HG03095 (cell line): ENCODE results near the gene CARD10.

ENCODE experiments used
- ATAC-seq: cut with Tn5 transposase; IDR thresholded peaks from one replicate; pipeline ENCODE4 v1.9.1; 2021; ENCODE audit warnings: moderate library complexity; ENCODE audit not compliant: unreplicated experiment

CARD10 gene

DNA sequence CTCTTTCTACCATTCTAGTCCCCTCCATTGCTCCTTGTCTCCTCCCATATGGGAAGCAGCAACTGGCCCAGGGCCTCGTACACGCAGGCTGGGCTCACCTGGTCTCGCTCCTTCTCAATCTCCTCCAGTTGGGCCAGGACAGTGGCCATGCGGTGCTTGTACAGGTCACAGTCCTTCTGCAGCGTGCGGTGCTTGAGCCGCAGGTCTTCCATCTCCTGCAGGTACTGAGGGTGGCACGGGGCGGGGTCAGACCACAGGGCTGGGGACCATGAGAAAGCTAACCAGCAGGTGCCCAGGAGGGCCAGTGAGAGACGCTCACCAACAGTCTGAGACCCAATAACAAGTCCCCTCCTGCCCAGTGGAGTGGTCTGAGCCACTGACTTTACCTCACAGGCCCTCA lies 11.5 kb downstream of the CARD10 start:
- ATAC-seq: no peak

- no peak for ATAC-seq
These were observed 13.2 kb downstream of the CARD10 start for GRCh38 chr22:37505989-37506388.

DNA sequence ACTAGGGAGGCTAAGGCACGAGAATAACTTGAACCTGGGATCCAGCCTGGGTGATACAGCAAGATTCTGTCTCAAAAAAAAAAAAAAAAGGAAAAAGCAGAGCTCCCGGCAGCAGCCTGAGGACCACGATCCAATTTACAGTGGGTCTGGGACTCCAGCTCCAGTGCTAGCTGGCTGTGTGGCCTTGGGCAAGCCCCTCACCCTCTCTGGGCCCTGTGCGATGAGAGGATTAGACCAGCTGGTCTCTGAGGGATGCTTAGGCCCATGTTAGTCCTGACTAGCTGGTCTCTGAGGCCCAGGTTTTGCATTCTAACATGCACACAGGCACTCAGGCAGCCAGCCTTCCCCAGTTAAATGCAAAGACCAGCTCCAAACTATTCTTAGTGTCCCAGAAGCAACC lies 13.7 kb downstream of the CARD10 start:
- ATAC-seq: no peak

- no peak for ATAC-seq
These were observed 14.3 kb downstream of the CARD10 start for GRCh38 chr22:37504964-37505363.

- ATAC-seq: no peak
These were observed 15.4 kb downstream of the CARD10 start for GRCh38 chr22:37503850-37504249.

DNA sequence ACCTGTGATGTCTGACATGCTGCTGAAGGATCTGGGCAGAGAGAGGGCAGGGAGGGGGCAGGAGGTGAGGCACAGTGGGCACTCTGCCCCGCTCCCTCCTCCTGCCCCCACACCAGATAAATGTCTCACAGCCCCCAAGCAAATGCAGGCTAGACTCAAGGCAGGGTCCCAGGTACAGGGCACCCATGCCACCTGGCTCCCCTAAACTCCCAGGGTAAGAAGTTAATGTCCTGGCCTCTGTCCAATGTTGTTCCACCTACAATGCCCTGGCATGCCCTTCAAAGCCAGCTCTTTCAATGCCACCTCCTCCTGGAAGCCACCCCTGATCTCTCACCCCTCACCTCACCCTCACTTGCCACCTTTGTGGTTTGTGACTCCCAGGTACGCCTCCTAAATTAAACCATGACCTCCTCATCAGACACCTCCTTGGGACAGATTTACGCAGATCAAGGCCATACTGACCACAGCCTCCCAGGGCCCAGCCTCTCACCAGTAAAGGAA lies 16.0 kb downstream of the CARD10 start:
- ATAC-seq: no peak

DNA sequence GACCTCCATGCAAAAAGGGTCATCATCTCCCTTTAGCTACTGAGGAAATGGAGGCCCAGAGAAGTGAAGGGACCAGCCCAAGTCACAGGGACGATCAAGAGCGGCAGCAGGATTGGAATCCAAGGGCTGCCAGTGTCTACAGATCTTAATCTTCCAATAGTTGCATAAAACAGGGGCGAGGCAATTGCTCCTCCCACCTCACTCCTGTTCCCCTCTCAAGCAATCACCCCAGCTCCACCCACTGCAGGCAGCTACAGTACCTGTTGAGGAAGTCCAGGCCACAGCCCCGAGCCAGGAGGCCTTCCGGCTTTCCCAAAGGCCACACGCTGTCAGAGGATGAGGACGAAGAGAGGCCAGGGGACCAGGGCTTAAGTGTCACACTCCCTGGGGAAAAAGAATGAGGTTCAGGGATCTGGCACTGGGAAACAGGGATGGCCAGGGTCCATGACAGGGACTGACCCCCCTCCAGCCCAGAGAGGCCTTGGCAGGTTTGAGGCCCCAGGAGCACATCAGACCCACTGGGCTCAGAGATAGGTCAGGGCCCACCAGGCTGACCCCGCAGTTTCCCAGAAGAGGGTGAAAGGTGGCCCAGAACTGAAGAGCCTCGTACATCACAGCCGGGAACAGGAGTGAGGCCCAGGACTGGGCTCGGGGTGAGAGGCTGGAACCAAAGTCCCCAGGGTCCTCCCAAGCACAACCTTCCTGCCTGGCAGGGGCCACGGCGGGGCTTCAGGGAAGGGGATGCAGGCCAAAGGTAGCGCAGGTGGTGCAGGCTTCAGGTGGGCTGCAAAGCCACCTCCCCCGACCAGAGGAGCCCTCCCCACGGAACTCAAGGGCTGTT lies 16.7 kb downstream of the CARD10 start:
- no peak for ATAC-seq

- no peak for ATAC-seq
These were observed 17.4 kb downstream of the CARD10 start for GRCh38 chr22:37501610-37502341.

GRCh38 chr22:37500745-37501609 lies 18.2 kb downstream of the CARD10 start:
- no peak for ATAC-seq

DNA sequence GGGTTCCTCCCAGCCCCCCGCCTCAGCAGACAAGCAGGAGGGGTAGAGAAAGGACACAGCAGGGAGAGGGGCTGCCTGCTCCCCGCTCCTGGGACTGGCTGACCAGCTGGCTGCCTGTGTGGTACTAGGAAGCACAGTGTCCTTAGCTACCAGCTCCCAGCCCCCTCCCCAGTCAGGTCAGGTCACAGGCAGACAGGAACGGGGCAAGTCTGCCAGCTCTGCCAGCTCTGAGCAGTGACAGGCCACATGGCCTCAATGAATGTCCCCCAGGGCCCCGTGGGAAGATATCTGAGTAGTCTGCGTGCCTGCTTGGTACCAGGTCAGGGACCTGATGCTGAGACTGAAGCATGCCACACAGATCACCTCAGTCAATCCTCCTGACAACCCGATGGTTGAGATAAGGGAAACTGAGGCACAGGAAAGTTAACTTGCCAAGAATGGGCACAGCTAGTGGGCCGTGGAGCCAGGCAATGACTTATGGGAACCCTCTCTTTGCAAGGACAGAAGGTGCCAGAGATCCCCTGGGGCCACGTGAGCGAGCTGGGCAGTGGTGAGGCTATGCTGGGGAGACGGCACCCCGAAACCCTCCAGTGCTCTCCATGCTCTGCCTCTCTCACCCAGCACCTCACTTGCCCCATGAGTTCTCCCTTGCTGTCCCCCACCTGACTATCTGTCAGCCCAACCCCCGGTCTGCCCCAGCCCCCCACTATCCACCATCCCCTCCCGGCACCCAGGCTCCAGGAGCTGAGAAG lies 19.2 kb downstream of the CARD10 start:
- ATAC-seq: no peak

GRCh38 chr22:37499027-37499707 lies 20.0 kb downstream of the CARD10 start:
- ATAC-seq: no peak

DNA sequence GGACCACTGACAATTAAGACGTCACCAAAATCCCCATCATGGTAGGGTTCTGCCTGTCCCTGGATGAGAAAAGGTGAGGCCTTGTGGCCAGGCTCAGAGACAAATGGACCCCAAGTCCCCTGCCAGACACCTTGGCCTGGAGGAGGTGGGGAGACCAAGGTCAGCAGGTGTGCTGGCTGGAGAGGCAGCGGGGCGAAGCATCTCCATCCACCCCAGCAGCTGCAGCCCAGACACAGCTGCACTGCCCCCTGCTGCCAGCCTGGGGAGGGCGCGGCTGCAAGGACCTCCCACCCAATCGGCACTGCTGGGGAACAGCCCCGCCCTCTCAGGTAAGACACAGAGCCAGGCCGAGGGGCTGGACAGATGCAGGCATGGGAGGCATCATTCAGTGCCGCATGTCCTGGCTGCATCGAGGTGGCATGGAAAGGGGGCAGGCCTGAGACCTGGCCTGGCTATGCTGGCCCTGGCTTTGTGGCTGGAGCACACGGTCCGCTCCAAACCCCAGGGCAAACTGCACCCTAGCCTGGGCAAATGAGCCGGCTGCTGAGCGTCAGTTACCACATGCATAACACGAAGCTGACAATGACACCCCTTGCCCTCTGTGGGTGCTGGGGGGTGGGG lies 20.8 kb downstream of the CARD10 start:
- ATAC-seq: no peak

- no peak for ATAC-seq
These were observed 22.1 kb downstream of the CARD10 start for GRCh38 chr22:37497062-37497599.

DNA sequence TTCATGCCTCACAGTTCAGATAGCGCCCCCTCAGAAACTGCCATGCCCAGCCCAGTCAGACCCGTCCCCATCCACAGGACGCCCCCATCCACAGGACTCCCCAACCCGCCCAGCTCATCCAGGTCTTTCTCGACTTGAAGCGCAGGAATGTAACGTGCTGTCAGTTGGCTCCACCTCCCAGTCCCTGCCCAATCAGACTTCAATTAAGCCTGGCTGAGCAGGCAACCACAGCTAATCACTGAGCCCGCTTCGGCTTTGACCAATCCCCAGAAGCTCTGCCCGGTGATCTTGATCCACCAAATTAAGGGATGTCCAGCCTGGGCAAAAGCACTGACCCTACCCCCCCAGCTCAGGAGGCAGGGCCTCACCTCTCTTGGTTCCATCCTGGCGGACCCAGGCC lies 22.6 kb downstream of the CARD10 start:
- no peak for ATAC-seq

DNA sequence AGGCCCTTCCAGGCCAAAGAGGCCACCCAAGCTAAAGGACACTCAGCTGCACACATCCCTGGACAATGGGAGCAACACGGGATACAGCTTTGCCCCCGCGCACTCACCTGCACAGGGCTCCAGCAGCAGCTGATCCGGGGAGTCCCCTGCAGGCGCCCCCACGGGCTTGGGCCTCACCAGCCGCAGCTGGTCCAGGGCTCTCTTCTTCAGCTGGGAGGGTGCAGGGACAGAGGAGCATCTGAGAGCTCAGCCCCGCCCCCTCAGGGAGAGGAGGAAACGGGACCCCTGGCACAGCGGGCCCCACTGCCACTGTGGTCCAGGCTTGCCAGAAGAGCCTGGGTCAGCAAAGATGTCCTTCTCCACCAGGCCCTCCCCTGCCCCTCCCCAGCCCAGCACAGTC lies 25.2 kb downstream of the CARD10 start:
- no peak for ATAC-seq

DNA sequence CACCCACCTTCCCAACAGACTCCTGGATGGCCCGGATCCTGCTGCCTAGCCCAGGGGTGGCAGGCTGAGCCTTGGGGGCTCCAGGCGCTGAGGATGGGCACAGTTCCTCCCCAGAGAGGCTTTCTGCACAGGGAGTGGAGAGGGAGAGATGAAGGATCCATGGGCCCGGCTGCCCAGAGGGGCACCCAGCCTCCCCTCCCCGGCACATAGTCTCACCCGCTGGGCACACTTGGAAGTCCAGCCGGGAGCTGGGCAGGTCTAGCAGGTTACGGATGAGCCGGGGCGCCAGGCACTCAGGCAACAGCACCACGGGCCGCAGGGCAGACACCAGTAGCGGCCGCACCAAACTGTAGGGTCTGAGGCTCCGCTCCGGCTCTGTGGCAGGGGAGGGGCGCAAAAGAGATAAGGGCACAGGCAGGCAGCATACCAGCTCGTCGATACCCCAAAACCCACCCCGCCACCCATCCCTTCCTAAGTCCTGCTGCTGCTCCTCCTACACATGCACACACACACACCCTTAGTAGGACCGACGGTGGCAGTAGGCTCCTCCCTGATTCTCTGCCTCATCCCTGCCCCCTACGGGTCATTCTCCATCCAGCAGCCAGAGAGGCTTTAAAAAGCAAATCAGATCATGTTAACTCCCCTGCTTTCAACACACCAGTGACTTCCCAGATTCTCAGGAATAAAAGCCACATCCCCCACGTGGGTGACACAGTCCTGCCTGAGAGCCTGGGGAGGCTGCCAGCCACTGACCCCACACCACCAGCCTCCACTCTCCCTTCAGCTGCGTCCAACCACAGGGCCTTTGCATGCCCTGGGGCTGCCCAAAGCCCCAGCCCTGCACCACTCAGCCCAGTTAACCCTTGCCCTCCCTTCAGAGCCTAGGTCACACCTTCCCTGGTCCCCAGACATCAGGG lies 26.5 kb downstream of the CARD10 start:
- no peak for ATAC-seq

DNA sequence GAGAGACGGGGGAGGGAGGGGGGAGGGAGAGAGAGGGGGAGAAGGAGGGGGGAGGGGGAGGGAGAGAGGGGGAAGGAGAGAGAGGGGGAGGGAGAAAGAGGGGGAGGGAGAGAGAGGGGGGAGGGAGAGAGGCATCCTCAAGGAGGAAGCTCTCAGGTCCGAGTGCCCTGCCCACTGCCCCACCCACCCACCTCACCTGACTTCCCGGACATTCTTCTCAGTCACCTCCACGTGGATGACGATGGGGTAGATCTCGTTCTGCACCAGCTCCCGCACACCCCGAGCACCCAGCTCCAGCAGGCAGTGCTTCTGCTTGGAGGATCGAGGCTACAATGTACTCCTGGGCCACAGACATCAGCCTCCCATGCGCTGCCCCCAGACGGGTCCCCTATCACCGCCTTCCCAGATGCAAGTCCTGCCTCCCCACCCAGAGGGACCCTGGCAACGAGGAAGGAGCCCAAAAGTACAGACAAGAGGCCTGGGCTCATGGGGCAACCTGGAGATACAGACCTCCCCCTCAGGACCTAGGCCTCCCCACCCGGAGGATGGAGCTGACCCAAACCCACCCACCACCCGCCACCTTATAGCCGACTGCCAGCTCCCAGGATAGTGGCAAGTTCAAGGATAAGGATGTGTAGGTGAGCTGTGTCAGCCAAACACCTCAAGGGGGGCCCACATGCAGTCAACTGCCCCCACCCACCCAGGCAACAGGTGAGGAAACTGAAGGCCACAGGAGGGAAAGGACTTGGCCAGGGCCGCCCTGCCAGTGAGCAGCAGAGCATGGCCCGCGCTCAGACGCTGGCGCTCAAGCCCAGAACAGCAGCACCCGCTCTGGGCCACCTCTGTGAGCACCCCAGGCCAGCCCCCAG lies 27.4 kb downstream of the CARD10 start:
- no peak for ATAC-seq
